Measurements from ENCODE around the gene ZDHHC22.
A peak's percentile ranks its signal among the peaks of the same experiment; 100 is the strongest.
"Not testable (repeated sequence)": the region's sequence is repeated elsewhere in the genome, so short reads cannot be mapped to it uniquely, and the experiment has no call there.

ZDHHC22 gene

GRCh38 chr14:77141214-77142004, at the start of gene ZDHHC22:
Gene ZDHHC22 (minus strand): TSS chr14:77141791. CDS start chr14:77139738, 2,053 bp downstream.
- FAIRE-seq (peak; percentile 90), DNase-seq (ENCODE audit: insufficient read length, low spot score) (peak; percentile 61)

GRCh38 chr14:77190977-77191376, 49.4 kb upstream of the ZDHHC22 start:
- FAIRE-seq = peak; percentile 69
- DNase-seq (ENCODE audit: insufficient read length, low spot score) = no peak

GRCh38 chr14:77189479-77189878, 47.9 kb upstream of the ZDHHC22 start:
- no peak for FAIRE-seq
- DNase-seq (ENCODE audit: insufficient read length, low spot score) = no peak

- FAIRE-seq = no peak
Measured at GRCh38 chr14:77187649-77188012, 46.0 kb upstream of the ZDHHC22 start.

GRCh38 chr14:77186911-77187648, 45.5 kb upstream of the ZDHHC22 start:
- FAIRE-seq = peak; percentile 33
- no peak for DNase-seq (ENCODE audit: insufficient read length, low spot score)

More at GRCh38 chr14:77187649-77188012, 46.0 kb upstream of the ZDHHC22 start:
- no peak for DNase-seq (ENCODE audit: insufficient read length, low spot score)

GRCh38 chr14:77185093-77185465, 43.5 kb upstream of the ZDHHC22 start:
- no peak for DNase-seq (ENCODE audit: insufficient read length, low spot score)
- FAIRE-seq = peak; percentile 16

GRCh38 chr14:77184396-77185092, 43.0 kb upstream of the ZDHHC22 start:
- FAIRE-seq (peak; percentile 13), DNase-seq (ENCODE audit: insufficient read length, low spot score) (no peak)

- FAIRE-seq (no peak), DNase-seq (ENCODE audit: insufficient read length, low spot score) (no peak)
Measured at GRCh38 chr14:77183896-77184295, 42.3 kb upstream of the ZDHHC22 start.

- FAIRE-seq (peak; percentile 99), DNase-seq (ENCODE audit: insufficient read length, low spot score) (peak; percentile 98)
Measured at GRCh38 chr14:77181603-77182437, 40.2 kb upstream of the ZDHHC22 start, which contains the start of gene TMEM63C. Gene TMEM63C (plus strand): TSS chr14:77181798. CDS start chr14:77218814, 37,016 bp downstream.

GRCh38 chr14:77180726-77181602, 39.4 kb upstream of the ZDHHC22 start:
- FAIRE-seq (peak; percentile 60), DNase-seq (ENCODE audit: insufficient read length, low spot score) (peak; percentile 39)

- DNase-seq (ENCODE audit: insufficient read length, low spot score) (no peak), FAIRE-seq (no peak)
Measured at GRCh38 chr14:77178656-77179055, 37.1 kb upstream of the ZDHHC22 start.

- DNase-seq (ENCODE audit: insufficient read length, low spot score) = no peak
- FAIRE-seq = peak; percentile 4
Measured at GRCh38 chr14:77177702-77178101, 36.1 kb upstream of the ZDHHC22 start.

GRCh38 chr14:77175843-77176242, 34.3 kb upstream of the ZDHHC22 start:
- FAIRE-seq = no peak
- DNase-seq (ENCODE audit: insufficient read length, low spot score) = no peak

- not testable (repeated sequence) for DNase-seq (ENCODE audit: insufficient read length, low spot score); FAIRE-seq
Measured at GRCh38 chr14:77173911-77174617, 32.5 kb upstream of the ZDHHC22 start.

- DNase-seq (ENCODE audit: insufficient read length, low spot score) (no peak), FAIRE-seq (no peak)
Measured at GRCh38 chr14:77172916-77173315, 31.3 kb upstream of the ZDHHC22 start.

GRCh38 chr14:77170045-77170444, 28.5 kb upstream of the ZDHHC22 start:
- FAIRE-seq (no peak), DNase-seq (ENCODE audit: insufficient read length, low spot score) (no peak)

- DNase-seq (ENCODE audit: insufficient read length, low spot score) (no peak), FAIRE-seq (no peak)
Measured at GRCh38 chr14:77161011-77161410, 19.4 kb upstream of the ZDHHC22 start.

- no peak for DNase-seq (ENCODE audit: insufficient read length, low spot score)
Measured at GRCh38 chr14:77158882-77159255, 17.3 kb upstream of the ZDHHC22 start.

More at GRCh38 chr14:77158882-77159255, 17.3 kb upstream of the ZDHHC22 start:
- no peak for FAIRE-seq
